WTC11 (cell line): ENCODE data around the gene PLEKHA1.

Experiments used
- CREM ChIP-seq: sonication (generic); formaldehyde crosslinking; IDR thresholded peaks from 2 replicates; pipeline ENCODE4 v1.8.1; 2022; ENCODE audit warnings: mild to moderate bottlenecking, missing genetic modification reagents, moderate library complexity
- GABPB1 ChIP-seq: sonication (generic); formaldehyde crosslinking; IDR thresholded peaks from 2 replicates; pipeline ENCODE4 v1.8.1; 2023; ENCODE audit warnings: mild to moderate bottlenecking, missing genetic modification reagents
- NR2C2 ChIP-seq: sonication (generic); formaldehyde crosslinking; IDR thresholded peaks from 2 replicates; pipeline ENCODE4 v1.8.0; 2022; ENCODE audit warnings: mild to moderate bottlenecking, missing genetic modification reagents
- SP1 ChIP-seq: sonication (generic); formaldehyde crosslinking; conservative IDR thresholded peaks from 2 replicates; pipeline ENCODE4 v1.8.1; 2022; ENCODE audit warnings: missing genetic modification reagents
- ZNF121 ChIP-seq: sonication (generic); formaldehyde crosslinking; IDR thresholded peaks from 2 replicates; pipeline ENCODE4 v1.8.0; 2023; ENCODE audit warnings: missing genetic modification reagents
- ZNF138 ChIP-seq: sonication (generic); formaldehyde crosslinking; conservative IDR thresholded peaks from 2 replicates; pipeline ENCODE4 v1.8.1; 2022; ENCODE audit warnings: mild to moderate bottlenecking, moderate library complexity, missing genetic modification reagents
- TF ChIP-seq, protein P1 (sequence below): fragments of 200-600 bp; IDR thresholded peaks from 2 replicates; pipeline ENCODE4 v1.8.0; 2022; ENCODE audit warnings: antibody characterized with exemption
- TF ChIP-seq, protein P2 (sequence below): sonication (generic); formaldehyde crosslinking; IDR thresholded peaks from 2 replicates; pipeline ENCODE4 v1.8.0; 2022; ENCODE audit warnings: mild to moderate bottlenecking, missing genetic modification reagents

DNA sequence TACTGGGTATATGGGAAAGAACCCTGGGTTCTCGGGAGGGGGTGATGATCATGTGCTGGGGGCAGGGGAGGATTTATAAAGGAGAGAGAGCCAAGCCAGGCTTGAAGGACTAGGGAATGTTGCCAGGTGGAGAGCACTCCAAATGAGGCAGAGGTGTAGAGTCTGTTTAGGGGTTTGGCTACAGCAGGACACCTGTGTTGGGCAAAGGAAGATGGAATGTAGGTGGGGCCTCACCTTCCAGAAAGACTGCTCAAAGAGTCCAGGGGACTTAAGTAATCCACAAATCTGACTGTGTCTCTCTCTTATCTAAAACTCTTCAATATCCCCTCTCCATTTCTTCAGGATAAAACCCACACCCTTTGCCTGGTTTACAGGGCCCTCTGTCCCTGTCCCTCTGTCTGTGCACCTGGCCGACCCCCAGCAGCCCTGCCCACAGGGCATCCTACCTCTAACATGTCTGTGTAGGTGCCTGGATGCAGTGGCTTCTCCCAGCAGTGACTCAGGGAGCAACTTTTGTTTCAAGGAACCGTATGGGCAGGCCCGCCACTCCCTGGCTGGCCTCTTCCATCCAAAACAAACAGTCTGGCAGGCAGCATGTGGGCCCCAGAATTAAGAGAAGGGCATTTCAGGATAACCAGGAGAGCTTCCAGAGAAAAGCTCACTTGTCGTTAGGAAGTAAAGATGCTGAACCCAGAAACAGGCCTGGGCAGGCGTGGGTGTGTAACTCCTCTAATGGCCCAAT is 10.6 kb upstream of the PLEKHA1 start:
- TF ChIP-seq, protein P1, sequence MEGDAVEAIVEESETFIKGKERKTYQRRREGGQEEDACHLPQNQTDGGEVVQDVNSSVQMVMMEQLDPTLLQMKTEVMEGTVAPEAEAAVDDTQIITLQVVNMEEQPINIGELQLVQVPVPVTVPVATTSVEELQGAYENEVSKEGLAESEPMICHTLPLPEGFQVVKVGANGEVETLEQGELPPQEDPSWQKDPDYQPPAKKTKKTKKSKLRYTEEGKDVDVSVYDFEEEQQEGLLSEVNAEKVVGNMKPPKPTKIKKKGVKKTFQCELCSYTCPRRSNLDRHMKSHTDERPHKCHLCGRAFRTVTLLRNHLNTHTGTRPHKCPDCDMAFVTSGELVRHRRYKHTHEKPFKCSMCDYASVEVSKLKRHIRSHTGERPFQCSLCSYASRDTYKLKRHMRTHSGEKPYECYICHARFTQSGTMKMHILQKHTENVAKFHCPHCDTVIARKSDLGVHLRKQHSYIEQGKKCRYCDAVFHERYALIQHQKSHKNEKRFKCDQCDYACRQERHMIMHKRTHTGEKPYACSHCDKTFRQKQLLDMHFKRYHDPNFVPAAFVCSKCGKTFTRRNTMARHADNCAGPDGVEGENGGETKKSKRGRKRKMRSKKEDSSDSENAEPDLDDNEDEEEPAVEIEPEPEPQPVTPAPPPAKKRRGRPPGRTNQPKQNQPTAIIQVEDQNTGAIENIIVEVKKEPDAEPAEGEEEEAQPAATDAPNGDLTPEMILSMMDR = no peak
- no peak for TF ChIP-seq SP1 (CRISPR knock-in tag)
- TF ChIP-seq ZNF121 (CRISPR knock-in tag) = no peak
- no peak for TF ChIP-seq ZNF138 (CRISPR knock-in tag)
- TF ChIP-seq, protein P2, sequence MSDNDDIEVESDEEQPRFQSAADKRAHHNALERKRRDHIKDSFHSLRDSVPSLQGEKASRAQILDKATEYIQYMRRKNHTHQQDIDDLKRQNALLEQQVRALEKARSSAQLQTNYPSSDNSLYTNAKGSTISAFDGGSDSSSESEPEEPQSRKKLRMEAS (CRISPR knock-in tag) = no peak
- no peak for TF ChIP-seq CREM (CRISPR knock-in tag)
- TF ChIP-seq NR2C2 (CRISPR knock-in tag) = no peak
- no peak for TF ChIP-seq GABPB1 (CRISPR knock-in tag)
